HepG2 (cell line): ENCODE results near the gene CPSF7. TPM values are rescaled to one million over a fixed set of nuclear protein-coding genes. Genes with fewer than 3 reads are reported as not detected.

Experiments
- CENPT ChIP-seq: sonication (generic); formaldehyde crosslinking; IDR thresholded peaks from 2 replicates; pipeline ENCODE4 v1.8.0; 2022; ENCODE audit warnings: low read depth, mild to moderate bottlenecking, moderate library complexity, missing genetic modification reagents
- GABPA ChIP-seq, 2 experiments: IDR thresholded peaks; 2 replicates each; pipeline ENCODE4 v1.6.1; 2011 to 2016; ENCODE audit warnings: low read depth in 2 of 2, low read length in 1 of 2, missing biosample characterization in 1 of 2, missing genetic modification characterization in 1 of 2
- JUNB ChIP-seq: sonication (generic); formaldehyde crosslinking; IDR thresholded peaks from 2 replicates; pipeline ENCODE4 v1.8.0; 2022; ENCODE audit warnings: missing genetic modification reagents, mild to moderate bottlenecking, borderline replicate concordance
- KLF6 ChIP-seq: IDR thresholded peaks from 2 replicates; pipeline ENCODE4 v1.8.0; 2016; ENCODE audit warnings: missing biosample characterization, missing genetic modification reagents
- MBNL3 ChIP-seq: fragments of 250-450 bp; sonication (Bioruptor Pico); conservative IDR thresholded peaks from 2 replicates; pipeline ENCODE4 v1.8.0; 2022; ENCODE audit warnings: mild to moderate bottlenecking, inconsistent platforms
- MLLT10 ChIP-seq: sonication (generic); formaldehyde crosslinking; IDR thresholded peaks from 2 replicates; pipeline ENCODE4 v1.4.0; 2020; ENCODE audit warnings: missing genetic modification reagents
- POLR2AphosphoS2 ChIP-seq: IDR thresholded peaks from 2 replicates; pipeline ENCODE4 v1.6.1; 2011; ENCODE audit warnings: low read depth, low read length, improper control_type of control experiment
- RFXAP ChIP-seq: sonication (generic); formaldehyde crosslinking; IDR thresholded peaks from 2 replicates; pipeline ENCODE4 v1.4.0; 2020; ENCODE audit warnings: missing genetic modification reagents, borderline replicate concordance
- SATB2 ChIP-seq: sonication (generic); formaldehyde crosslinking; IDR thresholded peaks from 2 replicates; pipeline ENCODE4 v1.5.0; 2020; ENCODE audit warnings: missing genetic modification reagents
- SMC3 ChIP-seq: IDR thresholded peaks from 2 replicates; pipeline ENCODE4 v1.6.1; 2011; ENCODE audit warnings: low read length, improper control_type of control experiment
- SRY ChIP-seq: sonication (generic); formaldehyde crosslinking; IDR thresholded peaks from 2 replicates; pipeline ENCODE4 v1.8.0; 2022; ENCODE audit warnings: mild to moderate bottlenecking, missing genetic modification reagents
- TBX3 ChIP-seq: fragments of 450-650 bp; IDR thresholded peaks from 2 replicates; pipeline ENCODE4 v1.6.1; 2017; ENCODE audit warnings: antibody characterized with exemption, mild to moderate bottlenecking, inconsistent platforms, borderline replicate concordance
- ZFP91 ChIP-seq: sonication (generic); formaldehyde crosslinking; IDR thresholded peaks from 2 replicates; pipeline ENCODE4 v1.9.0; 2022; ENCODE audit warnings: missing genetic modification reagents, mild to moderate bottlenecking, borderline replicate concordance
- ZNF333 ChIP-seq: sonication (generic); formaldehyde crosslinking; IDR thresholded peaks from 2 replicates; pipeline ENCODE4 v1.4.0; 2020; ENCODE audit warnings: mild to moderate bottlenecking, missing genetic modification reagents, borderline replicate concordance
- ZNF383 ChIP-seq: sonication (generic); formaldehyde crosslinking; IDR thresholded peaks from 2 replicates; pipeline ENCODE4 v1.4.0; 2020; ENCODE audit warnings: missing genetic modification reagents, mild to moderate bottlenecking, borderline replicate concordance
- ZNF557 ChIP-seq: sonication (generic); formaldehyde crosslinking; IDR thresholded peaks from 2 replicates; pipeline ENCODE4 v1.4.0; 2020; ENCODE audit warnings: missing genetic modification reagents
- ZNF747 ChIP-seq: sonication (generic); formaldehyde crosslinking; IDR thresholded peaks from 2 replicates; pipeline ENCODE4 v1.8.1; 2023; ENCODE audit warnings: missing genetic modification reagents, mild to moderate bottlenecking, borderline replicate concordance
- ZNF749 ChIP-seq: sonication (generic); formaldehyde crosslinking; IDR thresholded peaks from 2 replicates; pipeline ENCODE4 v1.8.0; 2022; ENCODE audit warnings: mild to moderate bottlenecking, missing genetic modification reagents, moderate library complexity, borderline replicate concordance
- ZSCAN21 ChIP-seq: sonication (generic); formaldehyde crosslinking; IDR thresholded peaks from 2 replicates; pipeline ENCODE4 v1.8.0; 2022; ENCODE audit warnings: mild to moderate bottlenecking, missing genetic modification reagents, moderate library complexity, borderline replicate concordance
- polyA plus RNA-seq, 8 experiments: library from polyadenylated mRNA; depleted of rRNA in 3 of 8; stranded (reverse) in 7 of 8; unstranded in 1 of 8; fragments of >200 nt; fragmentation: Illumina TruSeq in 4 of 8; extraction: Trizol in 4 of 8; gene quantifications; 2 replicates each; pipeline versions ENCODE4 v1.2.1 to v1.2.3, GENCODE V29; 2011 to 2016; ENCODE audit warnings: low read depth in 4 of 8, missing spikeins in 1 of 8, mixed read lengths in 1 of 8; ENCODE audit not compliant: insufficient read depth in 1 of 8
- total RNA-seq, 5 experiments: library from RNA; depleted of rRNA; stranded (reverse); fragments of >200 nt; fragmentation: Illumina TruSeq; extraction: Trizol; gene quantifications; 2 replicates each; pipeline ENCODE4 v1.2.3, GENCODE V29; 2016; ENCODE audit warnings: low read depth in 1 of 5
- TF ChIP-seq, protein P1 (sequence below): sonication (generic); formaldehyde crosslinking; IDR thresholded peaks from 2 replicates; pipeline ENCODE4 v1.5.1; 2020; ENCODE audit warnings: mild to moderate bottlenecking, missing genetic modification reagents, moderate library complexity
- TF ChIP-seq, protein P2 (sequence below): sonication (generic); formaldehyde crosslinking; IDR thresholded peaks from 2 replicates; pipeline ENCODE4 v1.4.0; 2020; ENCODE audit warnings: missing genetic modification reagents, mild to moderate bottlenecking, borderline replicate concordance

Gene CPSF7
- total and polyA plus RNA-seq, 2 of the 13 experiments (the other 11 are each of a cell fraction or from before 2014, with no cell fraction given), result 34.1 to 36.8 TPM

GRCh38 chr11:61429691-61430582 lies at the start of gene CPSF7, which contains the start of gene SDHAF2 (continued):
- TF ChIP-seq ZFP91 (CRISPR knock-in tag), result peak; percentile 90
- TF ChIP-seq GABPA (IDR thresholded peaks at IDR 0.05; ENCODE audit: low read depth, low read length), result peak; percentile 95
- peak; percentile 95 for TF ChIP-seq GABPA (CRISPR knock-in tag; IDR thresholded peaks at IDR 0.05; ENCODE audit: low read depth)
- TF ChIP-seq JUNB (CRISPR knock-in tag), result no peak; the same call in 1 of the 2 replicates
- TF ChIP-seq MBNL3, result no peak
- TF ChIP-seq SMC3, result no peak
- TF ChIP-seq, protein P1, sequence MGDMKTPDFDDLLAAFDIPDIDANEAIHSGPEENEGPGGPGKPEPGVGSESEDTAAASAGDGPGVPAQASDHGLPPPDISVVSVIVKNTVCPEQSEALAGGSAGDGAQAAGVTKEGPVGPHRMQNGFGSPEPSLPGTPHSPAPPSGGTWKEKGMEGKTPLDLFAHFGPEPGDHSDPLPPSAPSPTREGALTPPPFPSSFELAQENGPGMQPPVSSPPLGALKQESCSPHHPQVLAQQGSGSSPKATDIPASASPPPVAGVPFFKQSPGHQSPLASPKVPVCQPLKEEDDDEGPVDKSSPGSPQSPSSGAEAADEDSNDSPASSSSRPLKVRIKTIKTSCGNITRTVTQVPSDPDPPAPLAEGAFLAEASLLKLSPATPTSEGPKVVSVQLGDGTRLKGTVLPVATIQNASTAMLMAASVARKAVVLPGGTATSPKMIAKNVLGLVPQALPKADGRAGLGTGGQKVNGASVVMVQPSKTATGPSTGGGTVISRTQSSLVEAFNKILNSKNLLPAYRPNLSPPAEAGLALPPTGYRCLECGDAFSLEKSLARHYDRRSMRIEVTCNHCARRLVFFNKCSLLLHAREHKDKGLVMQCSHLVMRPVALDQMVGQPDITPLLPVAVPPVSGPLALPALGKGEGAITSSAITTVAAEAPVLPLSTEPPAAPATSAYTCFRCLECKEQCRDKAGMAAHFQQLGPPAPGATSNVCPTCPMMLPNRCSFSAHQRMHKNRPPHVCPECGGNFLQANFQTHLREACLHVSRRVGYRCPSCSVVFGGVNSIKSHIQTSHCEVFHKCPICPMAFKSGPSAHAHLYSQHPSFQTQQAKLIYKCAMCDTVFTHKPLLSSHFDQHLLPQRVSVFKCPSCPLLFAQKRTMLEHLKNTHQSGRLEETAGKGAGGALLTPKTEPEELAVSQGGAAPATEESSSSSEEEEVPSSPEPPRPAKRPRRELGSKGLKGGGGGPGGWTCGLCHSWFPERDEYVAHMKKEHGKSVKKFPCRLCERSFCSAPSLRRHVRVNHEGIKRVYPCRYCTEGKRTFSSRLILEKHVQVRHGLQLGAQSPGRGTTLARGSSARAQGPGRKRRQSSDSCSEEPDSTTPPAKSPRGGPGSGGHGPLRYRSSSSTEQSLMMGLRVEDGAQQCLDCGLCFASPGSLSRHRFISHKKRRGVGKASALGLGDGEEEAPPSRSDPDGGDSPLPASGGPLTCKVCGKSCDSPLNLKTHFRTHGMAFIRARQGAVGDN, result peak; percentile 95
- TF ChIP-seq ZNF383, result no peak; the same call in 1 of the 2 replicates
- peak; percentile 24; the same call in 1 of the 2 replicates for TF ChIP-seq ZNF749 (CRISPR knock-in tag)
- peak; percentile 93 for TF ChIP-seq ZNF333 (CRISPR knock-in tag)
- TF ChIP-seq RFXAP, result peak; percentile 49; the same call in 1 of the 2 replicates
- peak; percentile 53 for TF ChIP-seq ZSCAN21
- TF ChIP-seq, protein P2, sequence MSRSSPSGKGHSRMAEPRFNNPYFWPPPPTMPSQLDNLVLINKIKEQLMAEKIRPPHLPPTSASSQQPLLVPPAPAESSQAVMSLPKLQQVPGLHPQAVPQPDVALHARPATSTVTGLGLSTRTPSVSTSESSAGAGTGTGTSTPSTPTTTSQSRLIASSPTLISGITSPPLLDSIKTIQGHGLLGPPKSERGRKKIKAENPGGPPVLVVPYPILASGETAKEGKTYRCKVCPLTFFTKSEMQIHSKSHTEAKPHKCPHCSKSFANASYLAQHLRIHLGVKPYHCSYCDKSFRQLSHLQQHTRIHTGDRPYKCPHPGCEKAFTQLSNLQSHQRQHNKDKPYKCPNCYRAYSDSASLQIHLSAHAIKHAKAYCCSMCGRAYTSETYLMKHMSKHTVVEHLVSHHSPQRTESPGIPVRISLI, result no peak
- TF ChIP-seq SATB2 (CRISPR knock-in tag), result no peak
- peak; percentile 13; the same call in 1 of the 2 replicates for TF ChIP-seq TBX3
- peak; percentile 85; the same call in 1 of the 2 replicates for TF ChIP-seq SRY (CRISPR knock-in tag)
- TF ChIP-seq POLR2AphosphoS2, result no peak
- 0 out of 2 replicates have a peak, but pooled peaks have one; percentile 70 for TF ChIP-seq ZNF557 (CRISPR knock-in tag)
- TF ChIP-seq CENPT (CRISPR knock-in tag), result 0 out of 2 replicates have a peak, but pooled peaks have one; percentile 23
- peak; percentile 77 for TF ChIP-seq ZNF747 (CRISPR knock-in tag)
- TF ChIP-seq MLLT10 (CRISPR knock-in tag), result no peak
- TF ChIP-seq KLF6 (CRISPR knock-in tag), result peak; percentile 79; the same call in 1 of the 2 replicates
